ENCODE measurements around the gene FRMD1.

DNA sequence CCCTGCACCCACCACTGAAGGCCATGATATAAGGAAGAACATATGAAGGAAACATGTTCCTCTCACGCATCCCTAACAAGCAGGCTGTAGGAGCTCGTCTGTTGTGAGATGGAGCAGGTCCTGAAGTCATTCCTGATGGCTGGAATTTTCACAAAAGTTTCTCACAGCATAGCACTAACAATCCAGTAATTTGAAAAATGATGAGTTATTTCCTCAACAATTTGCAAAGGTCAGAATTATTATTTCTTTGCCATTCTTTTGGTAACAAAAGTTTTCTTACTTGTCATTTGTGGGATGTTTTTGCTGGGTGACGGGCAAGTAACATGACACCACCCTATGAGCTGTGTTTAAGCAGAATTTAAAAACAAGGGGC is 27.6 kb upstream of the FRMD1 start:
- TF ChIP-seq ZNF274 (IDR thresholded peaks at IDR 0.05; ENCODE audit: low read depth, low read length) (no peak), YY1 (IDR thresholded peaks at IDR 0.05; ENCODE audit: insufficient read depth, insufficient read length) (no peak), SUZ12 (IDR thresholded peaks at IDR 0.05; ENCODE audit: extremely low read depth, insufficient read depth, insufficient read length) (no peak)

Measured in NT2/D1 (cell line).